Progenitor cell of endocrine pancreas (in vitro differentiated cells): Measurements from ENCODE around the gene SEPTIN6. TPM values are rescaled to one million over a fixed set of nuclear protein-coding genes. Genes with fewer than 3 reads are reported as not detected.

Experiments used
- DNase-seq: peaks from one replicate; pipeline ENCODE4 v3.0.0; 2021; ENCODE audit warnings: low spot score; ENCODE audit not compliant: unreplicated experiment
- H3K27ac Mint-ChIP-seq: 2 replicates; pipeline ENCODE4 v1.8.0; 2021; ENCODE audit warnings: mild to moderate bottlenecking, moderate library complexity, mixed read lengths
- H3K27me3 Mint-ChIP-seq: 2 replicates; pipeline ENCODE4 v1.8.0; 2021; ENCODE audit warnings: mixed read lengths
- H3K36me3 Mint-ChIP-seq: 2 replicates; pipeline ENCODE4 v1.8.0; 2022; ENCODE audit warnings: mixed read lengths; ENCODE audit not compliant: insufficient read depth
- H3K4me1 Mint-ChIP-seq: 2 replicates; pipeline ENCODE4 v1.8.0; 2021; ENCODE audit warnings: low read depth, mixed read lengths
- H3K4me3 Mint-ChIP-seq: 2 replicates; pipeline ENCODE4 v1.8.0; 2021; ENCODE audit warnings: low read depth, mild to moderate bottlenecking, moderate library complexity, mixed read lengths
- H3K9me3 Mint-ChIP-seq: 2 replicates; pipeline ENCODE4 v1.8.0; 2021; ENCODE audit warnings: low read depth, mixed read lengths
- CTCF ChIP-seq: fragments of 200-600 bp; sonication (generic); IDR thresholded peaks from one replicate; pipeline ENCODE4 v1.5.0; 2021; ENCODE audit warnings: antibody characterized with exemption, mild to moderate bottlenecking; ENCODE audit not compliant: unreplicated experiment
- total RNA-seq: library from RNA; stranded (reverse); gene quantifications from 2 replicates; pipeline ENCODE4 v1.2.1, GENCODE V29; 2021

SEPTIN6 gene
- total RNA-seq, 1 donor from 2014 or later: 37.1 TPM

- no peaks in the 10 kb centered on the region for H3K4me1 Mint-ChIP-seq
- no peak overlapping the region for H3K4me3 Mint-ChIP-seq
- TF ChIP-seq CTCF: no peak
- H3K36me3 Mint-ChIP-seq: no peaks in the 10 kb centered on the region
- peaks cover 11% of the 10 kb centered on the region for H3K9me3 Mint-ChIP-seq
- no peaks in the 10 kb centered on the region for H3K27me3 Mint-ChIP-seq
- DNase-seq: no peak
- H3K27ac Mint-ChIP-seq: no peak overlapping the region
Observed at GRCh38 chrX:119709630-119710029, 16.7 kb upstream of the SEPTIN6 start.

GRCh38 chrX:119708936-119709335, 16.0 kb upstream of the SEPTIN6 start:
- Mint-ChIP-seq H3K36me3 (no peaks in the 10 kb centered on the region), H3K27me3 (no peaks in the 10 kb centered on the region), H3K27ac (no peak overlapping the region), H3K9me3 (peaks cover 13% of the 10 kb centered on the region), H3K4me3 (no peak overlapping the region), H3K4me1 (no peaks in the 10 kb centered on the region)
- TF ChIP-seq CTCF: no peak
- DNase-seq: no peak

- no peak for DNase-seq
- TF ChIP-seq CTCF: no peak
- no peaks in the 10 kb centered on the region for H3K36me3 Mint-ChIP-seq
- no peaks in the 10 kb centered on the region for H3K4me1 Mint-ChIP-seq
- no peak overlapping the region for H3K27ac Mint-ChIP-seq
- H3K4me3 Mint-ChIP-seq: no peak overlapping the region
- H3K27me3 Mint-ChIP-seq: no peaks in the 10 kb centered on the region
- H3K9me3 Mint-ChIP-seq: peaks cover 17% of the 10 kb centered on the region
Observed at GRCh38 chrX:119706616-119707015, 13.6 kb upstream of the SEPTIN6 start.

- H3K36me3 Mint-ChIP-seq: no peaks in the 10 kb centered on the region
- DNase-seq: no peak
- H3K4me1 Mint-ChIP-seq: no peaks in the 10 kb centered on the region
- no peak overlapping the region for H3K4me3 Mint-ChIP-seq
- peaks cover 21% of the 10 kb centered on the region for H3K9me3 Mint-ChIP-seq
- H3K27me3 Mint-ChIP-seq: peaks cover 18% of the 10 kb centered on the region
- peak; percentile 54 for TF ChIP-seq CTCF
- H3K27ac Mint-ChIP-seq: no peak overlapping the region
Observed at GRCh38 chrX:119698845-119699244, 5.9 kb upstream of the SEPTIN6 start.

- Mint-ChIP-seq H3K27ac (no peak overlapping the region), H3K36me3 (no peaks in the 10 kb centered on the region), H3K4me1 (peaks cover 4% of the 10 kb centered on the region), H3K4me3 (no peak overlapping the region), H3K9me3 (peaks cover 16% of the 10 kb centered on the region), H3K27me3 (peaks cover 18% of the 10 kb centered on the region)
- no peak for DNase-seq
- no peak for TF ChIP-seq CTCF
Observed at GRCh38 chrX:119696251-119696890, 3.4 kb upstream of the SEPTIN6 start.
